A673 (cell line): ENCODE measurements around the gene OR13C8. TPM values are rescaled to one million over a fixed set of nuclear protein-coding genes. Genes with fewer than 3 reads are reported as not detected.
"Not testable (repeated sequence)": the region's sequence is repeated elsewhere in the genome, so short reads cannot be mapped to it uniquely, and the experiment has no call there.

Experiments
- BruUV-seq: library from RNA; stranded (reverse); fragments of 400-500 nt; replicated peaks from 2 replicates; lab custom pipeline; 2021; lab: Mats Ljungman, UMichigan
- CTCF ChIA-PET: fragments of 300-600 bp; sonication (Branson Sonifier 250); formaldehyde crosslinking; loops from one replicate; lab custom pipeline; 2022; ENCODE audit warnings: antibody characterized with exemption; lab: Charles Lee
- POLR2A ChIA-PET: fragments of 300-600 bp; sonication (Branson Sonifier 250); formaldehyde crosslinking; loops from one replicate; lab custom pipeline; 2022; ENCODE audit warnings: antibody characterized with exemption; ENCODE audit not compliant: low non-redundant PET; lab: Charles Lee
- DNase-seq: peaks from one replicate; pipeline ENCODE4 v3.0.0-alpha.2; 2015; ENCODE audit warnings: low spot score
- H3K27ac ChIP-seq: fragments of 200-600 bp; sonication (generic); 2 replicates; pipeline ENCODE4 v1.5.1; 2016; ENCODE audit warnings: mixed run types, low read depth, mild to moderate bottlenecking, mixed read lengths, antibody characterized with exemption, low read length; ENCODE audit not compliant: poor library complexity, severe bottlenecking
- H3K27me3 ChIP-seq: fragments of 200-600 bp; sonication (generic); replicated peaks from 2 replicates; pipeline ENCODE4 v1.6.1; 2017; ENCODE audit warnings: mixed run types, low read depth, mild to moderate bottlenecking, mixed read lengths, antibody characterized with exemption, low read length; ENCODE audit not compliant: insufficient read depth, poor library complexity
- H3K36me3 ChIP-seq: fragments of 200-600 bp; sonication (generic); 2 replicates; pipeline ENCODE4 v1.6.1; 2016; ENCODE audit warnings: mixed run types, mild to moderate bottlenecking, mixed read lengths, antibody characterized with exemption, low read length; ENCODE audit not compliant: insufficient read depth, poor library complexity, severe bottlenecking
- H3K4me1 ChIP-seq: fragments of 200-600 bp; sonication (generic); 2 replicates; pipeline ENCODE4 v1.6.1; 2017; ENCODE audit warnings: mixed run types, mild to moderate bottlenecking, mixed read lengths, antibody characterized with exemption, low read length; ENCODE audit not compliant: insufficient read depth, poor library complexity, severe bottlenecking
- H3K4me3 ChIP-seq: fragments of 200-600 bp; sonication (generic); 2 replicates; pipeline ENCODE4 v1.5.1; 2016; ENCODE audit warnings: low read depth, mixed run types, mild to moderate bottlenecking, mixed read lengths, low read length; ENCODE audit not compliant: poor library complexity, severe bottlenecking
- H3K9me3 ChIP-seq: fragments of 200-600 bp; sonication (generic); 2 replicates; pipeline ENCODE4 v1.6.1; 2016; ENCODE audit warnings: mixed run types, low read depth, mild to moderate bottlenecking, mixed read lengths, antibody characterized with exemption, low read length; ENCODE audit not compliant: poor library complexity, severe bottlenecking
- EZH2 ChIP-seq: fragments of 200-600 bp; sonication (generic); IDR thresholded peaks from 2 replicates; pipeline ENCODE4 v1.6.1; 2017; ENCODE audit warnings: borderline replicate concordance, low read depth, mild to moderate bottlenecking, mixed read lengths, antibody characterized with exemption, low read length; ENCODE audit not compliant: poor library complexity, severe bottlenecking
- intact Hi-C: fragments of 100-400 bp; cut with micrococcal nuclease; formaldehyde crosslinking; loops from one replicate; pipeline ENCODE4 v1.10.0; 2022; ENCODE audit not compliant: unreplicated experiment
- total RNA-seq: library from RNA; stranded (reverse); gene quantifications from 2 replicates; pipeline ENCODE4 v1.2.3, GENCODE V29; 2021
- TF ChIP-seq, protein P1 (sequence below): fragments of 300-800, 200-600 bp; sonication (generic); conservative IDR thresholded peaks from 2 replicates; pipeline ENCODE4 v1.5.1; 2017; ENCODE audit warnings: low read depth, mild to moderate bottlenecking, antibody characterized with exemption, low read length, moderate library complexity, mixed read lengths

Gene OR13C8
- total RNA-seq, 1 experiment from 2014 or later: not detected

- TF ChIP-seq EZH2: no peak
- H3K36me3 ChIP-seq: no peaks in the 10 kb centered on the region
- no peak overlapping the region for H3K4me3 ChIP-seq
- no peak for DNase-seq
- no peaks in the 10 kb centered on the region for H3K27me3 ChIP-seq
- intact Hi-C loops: no loop called here
- no peak overlapping the region for H3K27ac ChIP-seq
- no peaks in the 10 kb centered on the region for H3K9me3 ChIP-seq
- no TSS peak for BruUV-seq
- POLR2A ChIA-PET: no interaction called here
- H3K4me1 ChIP-seq: no peaks in the 10 kb centered on the region
- CTCF ChIA-PET: no interaction called here
Observed at GRCh38 chr9:104604801-104605200, 35.8 kb downstream of the OR13C8 start.

DNA sequence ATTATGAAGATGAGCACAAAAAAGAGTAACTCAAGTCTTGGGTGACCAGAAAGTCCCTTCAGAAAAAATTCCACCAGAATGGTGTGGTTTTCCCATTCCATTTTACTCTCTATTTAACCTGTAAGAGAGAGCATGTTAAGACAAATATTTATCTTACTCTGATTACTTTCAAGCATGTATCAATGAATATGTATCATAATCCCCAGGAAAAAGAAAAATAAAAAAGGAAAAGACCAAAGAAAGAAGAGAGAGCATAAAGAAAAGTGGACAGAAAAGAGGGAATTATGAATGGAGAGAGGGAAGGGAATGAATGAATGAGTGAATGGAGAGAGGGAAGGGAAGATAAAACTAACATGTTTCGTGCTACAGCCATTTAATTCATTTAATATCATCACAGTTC, 36.6 kb downstream of the OR13C8 start, which contains the start of gene OR13C2:
Gene OR13C2, minus strand, starts transcription at position 101 of the 400 bp plus-strand sequence. Its CDS starts 0 bp downstream, at position 101.
- CTCF ChIA-PET: not testable (repeated sequence)

GRCh38 chr9:104606152-104606551, 37.2 kb downstream of the OR13C8 start:
- H3K27ac ChIP-seq: no peak overlapping the region
- no peaks in the 10 kb centered on the region for H3K36me3 ChIP-seq
- intact Hi-C loops: no loop called here
- H3K9me3 ChIP-seq: no peaks in the 10 kb centered on the region
- no peaks in the 10 kb centered on the region for H3K27me3 ChIP-seq
- BruUV-seq: no TSS peak
- H3K4me3 ChIP-seq: no peak overlapping the region
- no peaks in the 10 kb centered on the region for H3K4me1 ChIP-seq
- TF ChIP-seq, protein P1, sequence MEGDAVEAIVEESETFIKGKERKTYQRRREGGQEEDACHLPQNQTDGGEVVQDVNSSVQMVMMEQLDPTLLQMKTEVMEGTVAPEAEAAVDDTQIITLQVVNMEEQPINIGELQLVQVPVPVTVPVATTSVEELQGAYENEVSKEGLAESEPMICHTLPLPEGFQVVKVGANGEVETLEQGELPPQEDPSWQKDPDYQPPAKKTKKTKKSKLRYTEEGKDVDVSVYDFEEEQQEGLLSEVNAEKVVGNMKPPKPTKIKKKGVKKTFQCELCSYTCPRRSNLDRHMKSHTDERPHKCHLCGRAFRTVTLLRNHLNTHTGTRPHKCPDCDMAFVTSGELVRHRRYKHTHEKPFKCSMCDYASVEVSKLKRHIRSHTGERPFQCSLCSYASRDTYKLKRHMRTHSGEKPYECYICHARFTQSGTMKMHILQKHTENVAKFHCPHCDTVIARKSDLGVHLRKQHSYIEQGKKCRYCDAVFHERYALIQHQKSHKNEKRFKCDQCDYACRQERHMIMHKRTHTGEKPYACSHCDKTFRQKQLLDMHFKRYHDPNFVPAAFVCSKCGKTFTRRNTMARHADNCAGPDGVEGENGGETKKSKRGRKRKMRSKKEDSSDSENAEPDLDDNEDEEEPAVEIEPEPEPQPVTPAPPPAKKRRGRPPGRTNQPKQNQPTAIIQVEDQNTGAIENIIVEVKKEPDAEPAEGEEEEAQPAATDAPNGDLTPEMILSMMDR: no peak
- TF ChIP-seq EZH2: no peak
- DNase-seq: peak; percentile 1
- CTCF ChIA-PET: no interaction called here
- POLR2A ChIA-PET: no interaction called here

More for the DNA sequence above, 36.6 kb downstream of the OR13C8 start, which contains the start of gene OR13C2:
- H3K4me3 ChIP-seq, DNase-seq, H3K27ac ChIP-seq, BruUV-seq, H3K4me1 ChIP-seq, intact Hi-C loops, H3K9me3 ChIP-seq, H3K27me3 ChIP-seq, POLR2A ChIA-PET, H3K36me3 ChIP-seq: not testable (repeated sequence)

DNA sequence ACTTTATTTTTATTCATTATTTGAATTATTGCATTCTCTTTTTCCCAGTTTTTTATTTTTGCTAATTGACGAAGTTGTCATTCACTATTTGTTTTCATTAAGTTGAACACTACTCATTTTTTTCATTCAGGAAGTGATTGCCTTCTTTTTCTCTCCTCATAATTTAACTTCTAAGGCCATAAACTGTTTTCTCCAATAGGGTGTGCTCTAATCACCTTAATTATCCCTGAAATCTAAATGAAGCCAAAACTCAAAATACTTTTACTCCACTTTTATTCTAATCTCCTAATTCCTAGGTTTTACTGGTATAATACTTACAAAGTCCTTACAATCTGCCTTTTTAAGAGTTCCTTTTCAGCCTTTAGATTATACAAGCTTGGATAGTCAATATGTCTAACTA, 39.4 kb downstream of the OR13C8 start:
- H3K36me3 ChIP-seq: no peaks in the 10 kb centered on the region

More for the DNA sequence above, 39.4 kb downstream of the OR13C8 start:
- no peak overlapping the region for H3K4me3 ChIP-seq
- no peaks in the 10 kb centered on the region for H3K27me3 ChIP-seq
- BruUV-seq: no TSS peak
- ChIA-PET POLR2A (no interaction called here), CTCF (no interaction called here)
- no peak overlapping the region for H3K27ac ChIP-seq
- no peak for DNase-seq
- intact Hi-C loops: no loop called here
- H3K9me3 ChIP-seq: no peaks in the 10 kb centered on the region
- no peak for TF ChIP-seq EZH2
- TF ChIP-seq, protein P1: peak; percentile 38
- no peaks in the 10 kb centered on the region for H3K4me1 ChIP-seq
